T47D (cell line): ENCODE results near the gene NKX2-1.
"Not testable (repeated sequence)": the region's sequence is repeated elsewhere in the genome, so short reads cannot be mapped to it uniquely, and the experiment has no call there.

ENCODE experiments used
- DNase-seq, 2 experiments: peaks; one replicate each; pipeline versions ENCODE4 v3.0.0 to v3.0.0-alpha.2; 2011 to 2012; ENCODE audit warnings: low read depth in 1 of 2, low spot score in 1 of 2
- JUND ChIP-seq: IDR thresholded peaks from 2 replicates; pipeline ENCODE4 v1.6.1; 2012; ENCODE audit warnings: low read depth
- in situ Hi-C: cut with HindIII; loops from 2 replicates; pipeline ENCODE4 v1.10.0; 2016; ENCODE audit warnings: low sequenced_read_pairs, low pct_unique_long_range_greater_than_20kb

The NKX2-1 gene

GRCh38 chr14:36519431-36520321 lies at the start of gene NKX2-1:
Gene NKX2-1, minus strand, starts transcription at chr14:36520232. Its CDS starts 103 bp downstream, at chr14:36520129.
- in situ Hi-C loops, result no loop called here

GRCh38 chr14:36556811-36557433 lies 36.9 kb upstream of the NKX2-1 start:
- DNase-seq, result peak; percentile 38 to 52

More at GRCh38 chr14:36519431-36520321, at the start of gene NKX2-1:
- TF ChIP-seq JUND, result no peak
- no peak for DNase-seq

GRCh38 chr14:36555998-36556743 lies 36.1 kb upstream of the NKX2-1 start:
- no peak for DNase-seq
- in situ Hi-C loops, result no loop called here

More at GRCh38 chr14:36556811-36557433, 36.9 kb upstream of the NKX2-1 start:
- in situ Hi-C loops, result no loop called here
- TF ChIP-seq JUND, result no peak

GRCh38 chr14:36553656-36554260 lies 33.7 kb upstream of the NKX2-1 start:
- in situ Hi-C loops, result no loop called here
- DNase-seq, result peak; percentile 37 to 73
- TF ChIP-seq JUND, result no peak

More at GRCh38 chr14:36555998-36556743, 36.1 kb upstream of the NKX2-1 start:
- TF ChIP-seq JUND, result no peak

- TF ChIP-seq JUND, result no peak
- in situ Hi-C loops, result no loop called here
- no peak for DNase-seq
Observed at GRCh38 chr14:36550899-36551298, 30.9 kb upstream of the NKX2-1 start.

- DNase-seq, in situ Hi-C loops: not testable (repeated sequence)
Observed at GRCh38 chr14:36544280-36544679, 24.2 kb upstream of the NKX2-1 start.

- in situ Hi-C loops, result no loop called here
- DNase-seq, result no peak
- no peak for TF ChIP-seq JUND
Observed at GRCh38 chr14:36538051-36538450, 18.0 kb upstream of the NKX2-1 start.

GRCh38 chr14:36529062-36529461 lies 9.0 kb upstream of the NKX2-1 start:
- no peak for DNase-seq
- no peak for TF ChIP-seq JUND
- in situ Hi-C loops, result no loop called here

- in situ Hi-C loops, result no loop called here
- DNase-seq, result no peak
- no peak for TF ChIP-seq JUND
Observed at GRCh38 chr14:36525746-36526099, 5.7 kb upstream of the NKX2-1 start.

- TF ChIP-seq JUND, result no peak
- in situ Hi-C loops, result no loop called here
- peak in 1 of 2 experiments; percentile 37 for DNase-seq
Observed at GRCh38 chr14:36524874-36525745, 5.1 kb upstream of the NKX2-1 start.

GRCh38 chr14:36524220-36524837 lies 4.3 kb upstream of the NKX2-1 start:
- DNase-seq, result no peak
- TF ChIP-seq JUND, result no peak
- in situ Hi-C loops, result no loop called here
